HEK293 (cell line): ENCODE measurements around the gene GPR89A.
"Not testable (repeated sequence)": the region's sequence is repeated elsewhere in the genome, so short reads cannot be mapped to it uniquely, and the experiment has no call there.

Experiments
- CTCF ChIA-PET: fragments of 350-600 bp; formaldehyde crosslinking; extraction: SDS; loops from one replicate; lab custom pipeline; 2021; ENCODE audit warnings: antibody characterized with exemption; lab: Yijun Ruan, JAX
- POLR2A ChIA-PET: fragments of 300-600 bp; formaldehyde crosslinking; extraction: SDS; loops from one replicate; lab custom pipeline; 2020; ENCODE audit warnings: antibody characterized with exemption, inconsistent platforms; lab: Yijun Ruan, JAX
- H3K27ac ChIP-seq: fragments of 200-500 bp; sonication (Bioruptor generic); 2 replicates; pipeline ENCODE4 v1.5.1; 2014; ENCODE audit warnings: low read depth, low read length, control low read depth, inconsistent platforms; ENCODE audit errors: extremely low read depth
- H3K36me3 ChIP-seq, 2 experiments: fragments of 200-500 bp in 1 of 2; sonication (Bioruptor generic) in 1 of 2; 1 replicate in 1 of 2; 2 replicates in 1 of 2; pipeline ENCODE4 v1.5.1; 2014 to 2017; ENCODE audit warnings: inconsistent platforms in 2 of 2, low read length in 2 of 2; ENCODE audit not compliant: control insufficient read depth in 2 of 2, insufficient read depth in 1 of 2
- H3K4me1 ChIP-seq: fragments of 200-500 bp; sonication (Bioruptor generic); 2 replicates; pipeline ENCODE4 v1.5.1; 2014; ENCODE audit warnings: mild to moderate bottlenecking, low read length, inconsistent platforms; ENCODE audit not compliant: control insufficient read depth, insufficient read depth
- H3K4me3 ChIP-seq: 2 replicates; pipeline ENCODE4 v1.5.1; 2011; ENCODE audit warnings: low read depth, mild to moderate bottlenecking, control low read depth, low read length, moderate library complexity
- H3K9me3 ChIP-seq: fragments of 200-500 bp; sonication (Bioruptor generic); 2 replicates; pipeline ENCODE4 v1.5.1; 2014; ENCODE audit warnings: low read depth, low read length, inconsistent platforms; ENCODE audit not compliant: control insufficient read depth, insufficient read depth
- OSR2 ChIP-seq: fragments of 450-650 bp; formaldehyde crosslinking; IDR thresholded peaks from 2 replicates; pipeline ENCODE4 v1.5.1; 2016; ENCODE audit warnings: missing biosample characterization, missing genetic modification characterization
- SP2 ChIP-seq: fragments of 450-650 bp; formaldehyde crosslinking; IDR thresholded peaks from 2 replicates; pipeline ENCODE4 v1.5.1; 2016; ENCODE audit warnings: missing biosample characterization, missing genetic modification characterization
- ZBTB8A ChIP-seq: fragments of 450-650 bp; formaldehyde crosslinking; IDR thresholded peaks from 2 replicates; pipeline ENCODE4 v1.5.1; 2016; ENCODE audit warnings: missing biosample characterization, missing genetic modification characterization
- ZNF157 ChIP-seq: fragments of 450-650 bp; formaldehyde crosslinking; IDR thresholded peaks from 2 replicates; pipeline ENCODE4 v1.5.1; 2016; ENCODE audit warnings: missing biosample characterization, missing genetic modification characterization
- ZNF416 ChIP-seq: fragments of 450-650 bp; formaldehyde crosslinking; IDR thresholded peaks from 2 replicates; pipeline ENCODE4 v1.5.1; 2016; ENCODE audit warnings: missing biosample characterization, missing genetic modification characterization
- ZNF558 ChIP-seq: fragments of 450-650 bp; formaldehyde crosslinking; IDR thresholded peaks from 2 replicates; pipeline ENCODE4 v1.5.1; 2016; ENCODE audit warnings: missing biosample characterization, missing genetic modification characterization
- ZNF600 ChIP-seq: fragments of 450-650 bp; formaldehyde crosslinking; IDR thresholded peaks from 2 replicates; pipeline ENCODE4 v1.5.1; 2016; ENCODE audit warnings: missing biosample characterization, missing genetic modification characterization
- ZNF660 ChIP-seq: fragments of 450-650 bp; IDR thresholded peaks from 2 replicates; pipeline ENCODE4 v1.5.1; 2018; ENCODE audit warnings: missing biosample characterization, mild to moderate bottlenecking, missing genetic modification characterization
- TF ChIP-seq, protein P1 (sequence below): sonication (generic); formaldehyde crosslinking; IDR thresholded peaks from 2 replicates; pipeline ENCODE4 v1.8.1; 2022; ENCODE audit warnings: mild to moderate bottlenecking, moderate library complexity, missing genetic modification reagents

The GPR89A gene

DNA sequence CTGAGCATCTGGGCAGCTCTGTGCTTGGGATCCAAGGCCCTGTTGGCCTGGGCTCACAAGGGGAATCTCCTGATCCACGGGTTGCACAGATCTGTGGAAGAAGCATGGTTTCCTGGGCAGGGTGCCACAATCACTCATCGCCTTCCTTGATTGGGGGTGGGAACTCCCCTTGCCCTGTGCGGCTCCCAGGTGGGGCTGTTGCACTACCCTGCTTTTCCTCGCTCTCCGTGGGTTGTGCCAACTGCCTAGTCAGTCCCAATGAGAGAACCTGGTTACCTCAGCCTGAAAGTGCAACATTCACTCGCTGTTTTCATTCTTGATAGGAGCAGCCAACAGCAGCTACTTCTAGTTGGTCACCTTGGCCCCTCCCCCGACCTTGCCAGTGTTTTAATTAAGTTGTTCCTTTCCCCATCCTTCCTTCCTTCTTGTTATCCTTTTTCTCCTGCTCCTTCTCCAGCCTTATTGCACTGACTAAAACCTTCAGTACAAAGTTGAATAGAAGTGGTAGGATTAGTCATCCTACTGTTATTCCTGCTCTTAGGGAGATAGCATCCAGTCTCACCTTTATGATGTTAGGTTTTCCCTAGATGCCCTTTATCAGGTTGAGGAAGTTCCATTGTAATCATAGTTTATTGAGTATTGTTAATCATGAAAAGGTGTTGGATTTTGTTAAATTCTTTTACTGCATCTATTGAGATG, 48.6 kb downstream of the GPR89A start:
- H3K4me1 ChIP-seq, H3K27ac ChIP-seq, H3K9me3 ChIP-seq, POLR2A ChIA-PET, H3K4me3 ChIP-seq, H3K36me3 ChIP-seq, CTCF ChIA-PET: not testable (repeated sequence)

DNA sequence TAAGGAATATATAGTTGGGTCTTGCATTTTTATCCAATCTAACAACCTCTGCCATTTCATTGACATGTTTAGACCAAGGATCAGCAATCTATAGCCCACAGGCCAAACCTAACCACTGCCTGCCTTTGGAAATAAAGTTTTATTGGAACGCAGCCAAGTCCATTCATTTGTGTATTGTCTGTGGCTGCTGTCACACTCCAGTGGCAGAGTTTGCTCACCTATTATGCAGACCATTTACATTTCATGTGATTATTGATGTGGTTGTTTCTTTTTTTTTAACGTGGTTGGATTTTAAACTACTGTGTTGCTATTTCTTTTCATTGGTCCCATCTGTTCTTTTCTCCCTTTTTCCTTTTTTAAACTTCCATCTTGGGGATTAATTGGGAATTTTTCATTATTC, 54.7 kb downstream of the GPR89A start:
- H3K4me3 ChIP-seq, CTCF ChIA-PET, H3K27ac ChIP-seq, H3K36me3 ChIP-seq, H3K9me3 ChIP-seq, POLR2A ChIA-PET, H3K4me1 ChIP-seq: not testable (repeated sequence)
- peak; percentile 45; the same call in 1 of the 2 replicates for TF ChIP-seq OSR2

DNA sequence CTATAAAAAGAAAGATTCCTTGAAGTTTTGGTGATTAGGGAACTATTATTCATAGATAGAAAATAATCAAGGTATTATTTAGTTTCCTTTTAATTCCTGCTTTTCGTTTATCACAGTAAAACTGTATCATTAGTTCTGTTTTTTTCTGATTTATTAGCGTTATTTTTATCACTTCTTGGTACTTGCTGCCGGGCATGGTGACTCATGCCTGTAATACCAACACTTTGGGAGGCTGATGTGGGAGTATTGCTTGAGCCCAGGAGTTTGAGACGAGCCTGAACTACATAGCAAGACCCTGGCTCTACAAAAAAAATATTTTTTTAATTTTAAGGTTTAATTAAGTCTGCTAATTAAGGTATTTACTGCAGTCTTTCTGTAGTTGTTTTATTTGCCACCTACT, 57.2 kb downstream of the GPR89A start:
- H3K4me1 ChIP-seq, POLR2A ChIA-PET, H3K9me3 ChIP-seq, H3K4me3 ChIP-seq, H3K27ac ChIP-seq, CTCF ChIA-PET, H3K36me3 ChIP-seq: not testable (repeated sequence)

DNA sequence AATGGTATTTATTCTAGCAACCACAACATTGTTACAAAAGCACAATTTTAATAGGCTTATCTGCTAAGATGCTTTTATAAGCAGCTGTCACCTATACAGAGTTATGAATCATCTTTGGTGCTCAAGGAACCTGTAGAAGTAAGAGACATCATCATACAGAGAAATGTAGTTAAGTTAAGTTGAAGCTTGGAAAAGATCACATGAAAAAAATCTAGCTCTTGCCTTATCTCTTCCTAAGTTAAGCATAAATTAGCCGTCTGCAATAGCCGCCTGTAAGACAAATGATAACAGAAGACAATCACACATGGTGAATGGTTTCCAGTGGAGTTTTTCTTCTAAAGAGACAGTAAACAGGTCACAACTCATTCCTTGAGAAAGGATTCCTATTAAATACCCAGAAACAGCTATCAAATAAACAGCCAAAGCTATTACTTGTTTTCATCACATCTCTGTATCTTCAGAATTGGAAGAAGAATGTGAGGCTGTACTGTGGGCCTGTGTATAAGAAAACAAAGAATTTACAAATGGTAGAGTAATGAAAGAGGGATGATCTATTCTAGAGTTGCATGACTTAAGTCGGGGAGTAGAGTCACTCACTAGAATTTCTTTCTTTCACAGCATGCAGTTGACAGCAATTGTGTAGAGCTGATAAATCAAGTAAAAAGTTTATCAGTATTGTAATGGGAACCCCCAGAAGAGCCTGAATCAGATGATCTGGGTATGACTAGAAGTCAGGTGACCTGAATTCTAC, 63.4 kb downstream of the GPR89A start:
- H3K4me1 ChIP-seq, H3K36me3 ChIP-seq, H3K9me3 ChIP-seq, CTCF ChIA-PET, H3K27ac ChIP-seq, H3K4me3 ChIP-seq, POLR2A ChIA-PET: not testable (repeated sequence)

DNA sequence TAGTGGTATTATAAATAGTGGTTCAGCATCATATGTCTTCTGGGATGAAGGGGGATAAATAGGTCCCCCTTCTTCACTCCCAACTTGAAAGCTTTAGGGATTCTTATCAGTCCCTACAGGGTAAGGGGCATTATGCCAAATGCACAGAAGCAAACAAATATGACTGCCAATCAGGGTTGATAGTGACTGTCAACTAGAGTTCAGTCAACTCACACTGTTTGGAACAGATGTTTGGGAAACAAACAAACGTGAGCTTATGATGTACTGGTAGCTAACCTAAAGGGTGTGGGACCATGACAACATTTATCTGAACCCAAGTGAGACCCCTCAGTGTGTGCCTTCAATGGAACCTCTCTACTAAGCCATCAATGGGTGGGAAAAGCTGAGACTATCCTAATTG, 65.4 kb downstream of the GPR89A start:
- H3K9me3 ChIP-seq, CTCF ChIA-PET, POLR2A ChIA-PET, H3K27ac ChIP-seq, H3K4me1 ChIP-seq, H3K36me3 ChIP-seq, H3K4me3 ChIP-seq: not testable (repeated sequence)

DNA sequence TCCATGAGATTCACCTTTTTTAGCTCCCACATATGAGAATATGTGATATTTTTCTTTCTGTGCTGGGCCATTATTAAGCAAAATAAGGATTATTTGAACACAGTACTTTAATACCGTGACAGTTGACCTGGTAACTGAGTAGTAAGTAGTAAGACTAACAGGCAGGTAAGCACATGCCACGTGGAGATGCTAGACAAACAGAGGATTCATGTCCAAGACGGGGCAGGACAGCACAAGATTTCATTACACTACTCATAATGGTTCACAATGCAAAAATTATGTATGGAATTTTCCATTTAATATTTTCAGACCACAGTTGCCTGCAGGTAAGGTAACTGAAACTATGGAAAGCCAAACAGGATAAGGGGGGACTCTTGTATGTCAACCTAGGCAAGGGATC, 77.1 kb downstream of the GPR89A start:
- H3K9me3 ChIP-seq, CTCF ChIA-PET, H3K4me3 ChIP-seq, H3K36me3 ChIP-seq, H3K27ac ChIP-seq, H3K4me1 ChIP-seq, POLR2A ChIA-PET: not testable (repeated sequence)

DNA sequence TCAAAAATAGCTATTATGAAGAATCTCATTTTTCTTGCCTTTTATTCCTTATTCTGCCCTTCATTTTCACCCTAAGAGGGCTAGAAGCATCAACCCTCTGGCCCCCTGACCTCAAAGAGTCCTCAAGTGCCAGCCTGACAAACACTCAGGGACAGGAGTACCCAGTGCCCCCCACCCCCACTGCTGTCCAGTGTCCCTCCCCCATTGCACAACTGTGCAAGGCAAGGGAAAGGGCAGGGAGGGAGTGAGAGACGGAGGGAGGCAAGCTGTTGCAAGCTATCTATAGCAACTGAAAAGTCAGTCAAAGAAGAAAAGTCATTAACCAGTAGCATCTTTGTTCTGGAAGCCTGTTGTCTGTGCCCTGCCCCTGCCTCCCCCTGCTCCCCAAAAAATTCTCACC, 78.3 kb downstream of the GPR89A start:
- H3K4me3 ChIP-seq, H3K36me3 ChIP-seq, POLR2A ChIA-PET, H3K4me1 ChIP-seq, CTCF ChIA-PET, H3K27ac ChIP-seq, H3K9me3 ChIP-seq: not testable (repeated sequence)

DNA sequence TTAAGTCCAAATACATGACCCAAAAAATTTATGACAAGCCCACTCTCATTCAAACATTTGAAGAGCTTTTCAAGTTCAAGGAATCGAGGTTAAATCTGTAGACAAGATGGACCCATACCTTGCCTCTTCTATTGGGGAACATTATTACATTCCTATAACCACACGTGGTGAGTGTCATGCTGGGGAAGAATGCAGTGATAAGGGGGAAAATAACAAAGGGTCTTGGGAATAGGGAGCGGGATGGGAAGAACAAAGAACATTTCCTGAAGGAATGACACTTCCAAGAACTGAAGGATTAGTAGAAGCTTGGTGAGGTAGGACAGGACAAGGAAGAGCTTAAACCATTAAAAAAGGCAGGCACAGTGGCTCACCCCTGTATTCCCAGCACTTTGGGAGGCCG, 80.5 kb downstream of the GPR89A start:
- Histone ChIP-seq H3K4me1 (no peaks in the 10 kb centered on the region), H3K27ac (no peak overlapping the region), H3K4me3 (no peak overlapping the region), H3K36me3 (no peaks in the 10 kb centered on the region), H3K9me3 (no peaks in the 10 kb centered on the region)
- no peak for TF ChIP-seq ZNF157 (tag by site-specific recombination)
- TF ChIP-seq ZNF600, result no peak
- TF ChIP-seq ZBTB8A (tag by site-specific recombination), result no peak
- no peak for TF ChIP-seq ZNF416 (tag by site-specific recombination)
- no peak for TF ChIP-seq ZNF558
- TF ChIP-seq, protein P1, sequence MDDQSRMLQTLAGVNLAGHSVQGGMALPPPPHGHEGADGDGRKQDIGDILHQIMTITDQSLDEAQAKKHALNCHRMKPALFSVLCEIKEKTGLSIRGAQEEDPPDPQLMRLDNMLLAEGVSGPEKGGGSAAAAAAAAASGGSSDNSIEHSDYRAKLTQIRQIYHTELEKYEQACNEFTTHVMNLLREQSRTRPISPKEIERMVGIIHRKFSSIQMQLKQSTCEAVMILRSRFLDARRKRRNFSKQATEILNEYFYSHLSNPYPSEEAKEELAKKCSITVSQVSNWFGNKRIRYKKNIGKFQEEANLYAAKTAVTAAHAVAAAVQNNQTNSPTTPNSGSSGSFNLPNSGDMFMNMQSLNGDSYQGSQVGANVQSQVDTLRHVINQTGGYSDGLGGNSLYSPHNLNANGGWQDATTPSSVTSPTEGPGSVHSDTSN (CRISPR knock-in tag), result no peak
- no peak for TF ChIP-seq ZNF660 (tag by site-specific recombination)
- TF ChIP-seq SP2, result no peak
- ChIA-PET CTCF (no interaction called here), POLR2A (interaction anchor here (1.2 kb wide), 1 partner anchor 33 kb away, joined by 3 read pairs; no protein-coding TSS in a partner anchor)
